Sigmoid colon (tissue), 4 donors: ENCODE data around the gene CP.

Source experiments
- EP300 ChIP-seq, 4 donors: sonication (generic); formaldehyde crosslinking; IDR thresholded peaks; one replicate each; pipeline ENCODE4 v1.6.1; 2017; ENCODE audit warnings: antibody characterized with exemption in 4 of 4
- POLR2A ChIP-seq, 2 donors: fragments of 450-650 bp; IDR thresholded peaks; one replicate each; pipeline ENCODE4 v1.6.1; 2016; ENCODE audit warnings: antibody characterized with exemption in 2 of 2, mild to moderate bottlenecking in 2 of 2, moderate library complexity in 2 of 2
- POLR2AphosphoS5 ChIP-seq, 4 donors: sonication (generic); formaldehyde crosslinking; IDR thresholded peaks; one replicate each; pipeline ENCODE4 v1.6.1; 2017; ENCODE audit warnings: antibody characterized with exemption in 4 of 4
- TF ChIP-seq, protein P1 (sequence below), 4 experiments: fragments of 450-650 bp in 3 of 4; fragments of 200-600 bp in 1 of 4; IDR thresholded peaks; one replicate each; pipeline ENCODE4 v1.5.1; 2016 to 2019; ENCODE audit warnings: antibody characterized with exemption in 4 of 4, mild to moderate bottlenecking in 3 of 4, moderate library complexity in 2 of 4

- TF ChIP-seq, protein P1, sequence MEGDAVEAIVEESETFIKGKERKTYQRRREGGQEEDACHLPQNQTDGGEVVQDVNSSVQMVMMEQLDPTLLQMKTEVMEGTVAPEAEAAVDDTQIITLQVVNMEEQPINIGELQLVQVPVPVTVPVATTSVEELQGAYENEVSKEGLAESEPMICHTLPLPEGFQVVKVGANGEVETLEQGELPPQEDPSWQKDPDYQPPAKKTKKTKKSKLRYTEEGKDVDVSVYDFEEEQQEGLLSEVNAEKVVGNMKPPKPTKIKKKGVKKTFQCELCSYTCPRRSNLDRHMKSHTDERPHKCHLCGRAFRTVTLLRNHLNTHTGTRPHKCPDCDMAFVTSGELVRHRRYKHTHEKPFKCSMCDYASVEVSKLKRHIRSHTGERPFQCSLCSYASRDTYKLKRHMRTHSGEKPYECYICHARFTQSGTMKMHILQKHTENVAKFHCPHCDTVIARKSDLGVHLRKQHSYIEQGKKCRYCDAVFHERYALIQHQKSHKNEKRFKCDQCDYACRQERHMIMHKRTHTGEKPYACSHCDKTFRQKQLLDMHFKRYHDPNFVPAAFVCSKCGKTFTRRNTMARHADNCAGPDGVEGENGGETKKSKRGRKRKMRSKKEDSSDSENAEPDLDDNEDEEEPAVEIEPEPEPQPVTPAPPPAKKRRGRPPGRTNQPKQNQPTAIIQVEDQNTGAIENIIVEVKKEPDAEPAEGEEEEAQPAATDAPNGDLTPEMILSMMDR (IDR thresholded peaks at IDR 0.05), result no peak
- TF ChIP-seq EP300 (IDR thresholded peaks at IDR 0.05), result no peak
- TF ChIP-seq POLR2AphosphoS5 (IDR thresholded peaks at IDR 0.05), result no peak
- no peak for TF ChIP-seq POLR2A (IDR thresholded peaks at IDR 0.05)
Observed at GRCh38 chr3:149247929-149248691, 26.5 kb upstream of the CP start.
